GM12874 (cell line): ENCODE results near the gene CD4.

Source experiments
- CTCF ChIP-seq: IDR thresholded peaks from 2 replicates; pipeline ENCODE4 v1.5.1; 2011; ENCODE audit warnings: low read depth, mild to moderate bottlenecking, control low read depth, low read length, moderate library complexity; ENCODE audit not compliant: insufficient read depth

Gene CD4

GRCh38 chr12:6826734-6827436 lies 37.6 kb downstream of the CD4 start:
- TF ChIP-seq CTCF, result no peak

GRCh38 chr12:6827437-6827911 lies 38.1 kb downstream of the CD4 start:
- TF ChIP-seq CTCF, result no peak

- no peak for TF ChIP-seq CTCF
These were observed 38.9 kb downstream of the CD4 start, which contains the start of gene P3H3 for GRCh38 chr12:6827982-6828780. Gene P3H3 (plus strand): TSS chr12:6828407. CDS start chr12:6828441, 34 bp downstream.

GRCh38 chr12:6828781-6829535 lies 39.6 kb downstream of the CD4 start:
- no peak for TF ChIP-seq CTCF

- TF ChIP-seq CTCF, result no peak
These were observed 40.4 kb downstream of the CD4 start for GRCh38 chr12:6829536-6830220.

GRCh38 chr12:6830286-6830890 lies 41.1 kb downstream of the CD4 start:
- TF ChIP-seq CTCF, result no peak
